SK-N-SH (cell line): ENCODE data around the gene UBR1. TPM values are rescaled to one million over a fixed set of nuclear protein-coding genes. Genes with fewer than 3 reads are reported as not detected.

Source experiments
- CTCF ChIA-PET: fragments of 300-600, 350-600 bp; formaldehyde crosslinking; extraction: SDS; loops from one replicate; lab custom pipeline; 2021; lab: Yijun Ruan, JAX
- POLR2A ChIA-PET: fragments of 350-600 bp; sonication (Branson Sonifier 250); formaldehyde crosslinking; extraction: SDS; loops from one replicate; lab custom pipeline; 2020; ENCODE audit warnings: antibody characterized with exemption, inconsistent platforms; lab: Yijun Ruan, JAX
- DNase-seq: peaks from one replicate; pipeline ENCODE4 v3.0.0; 2012
- H2AFZ ChIP-seq: fragments of 200-600 bp; sonication (generic); 2 replicates; pipeline ENCODE4 v1.8.1; 2016; ENCODE audit warnings: antibody characterized with exemption, mild to moderate bottlenecking, low read depth
- H3F3A ChIP-seq: fragments of 200-600 bp; sonication (generic); replicated peaks from 2 replicates; pipeline ENCODE3; 2016; ENCODE audit warnings: antibody characterized with exemption, mild to moderate bottlenecking; ENCODE audit not compliant: insufficient read depth
- H3K27ac ChIP-seq, 2 experiments: fragments of 200-500 bp in 1 of 2; fragments of 200-600 bp in 1 of 2; sonication (Bioruptor generic) in 1 of 2; sonication (generic), shearing (Covaris generic) in 1 of 2; 2 replicates each; pipeline versions ENCODE4 v1.5.1 to v1.6.1; 2014 to 2016; ENCODE audit warnings: low read depth in 2 of 2, inconsistent platforms in 1 of 2, low read length in 1 of 2, mild to moderate bottlenecking in 1 of 2, mixed read lengths in 1 of 2
- H3K27me3 ChIP-seq: fragments of 200-600 bp; sonication (generic), shearing (Covaris generic); 2 replicates; pipeline ENCODE4 v1.6.1; 2016; ENCODE audit warnings: mixed run types; ENCODE audit not compliant: insufficient read depth
- H3K36me3 ChIP-seq, 2 experiments: fragments of 200-500 bp in 1 of 2; fragments of 200-600 bp in 1 of 2; sonication (Bioruptor generic) in 1 of 2; sonication (generic) in 1 of 2; replicated peaks in 1 of 2; 2 replicates each; pipeline versions ENCODE3 to v1.5.1; 2014 to 2016; ENCODE audit warnings: low read length in 1 of 2, mild to moderate bottlenecking in 1 of 2; ENCODE audit not compliant: insufficient read depth in 2 of 2, control insufficient read depth in 1 of 2
- H3K4me1 ChIP-seq, 2 experiments: fragments of 200-500 bp in 1 of 2; fragments of 200-600 bp in 1 of 2; sonication (Bioruptor generic) in 1 of 2; sonication (generic), shearing (Covaris generic) in 1 of 2; 2 replicates each; pipeline versions ENCODE4 v1.5.1 to v1.6.1; 2014 to 2016; ENCODE audit warnings: low read depth in 1 of 2, low read length in 1 of 2, mixed run types in 1 of 2; ENCODE audit not compliant: insufficient read depth in 2 of 2, control insufficient read depth in 1 of 2
- H3K4me2 ChIP-seq: fragments of 200-600 bp; sonication (generic), shearing (Covaris generic); 2 replicates; pipeline ENCODE4 v1.6.1; 2017; ENCODE audit warnings: mixed run types
- H3K4me3 ChIP-seq, 2 experiments: fragments of 200-500 bp in 1 of 2; fragments of 200-600 bp in 1 of 2; sonication (Bioruptor generic) in 1 of 2; sonication (generic), shearing (Covaris generic) in 1 of 2; 2 replicates each; pipeline versions ENCODE4 v1.5.1 to v1.8.1; 2014 to 2016; ENCODE audit warnings: low read depth in 2 of 2, inconsistent platforms in 1 of 2, low read length in 1 of 2, mild to moderate bottlenecking in 1 of 2, mixed read lengths in 1 of 2, moderate library complexity in 1 of 2
- H3K79me2 ChIP-seq: fragments of 200-600 bp; sonication (generic); 2 replicates; pipeline ENCODE4 v1.8.1; 2017; ENCODE audit warnings: mild to moderate bottlenecking; ENCODE audit not compliant: insufficient read depth
- H3K9ac ChIP-seq: fragments of 200-600 bp; sonication (generic); 2 replicates; pipeline ENCODE4 v1.6.1; 2017; ENCODE audit warnings: mixed run types
- H3K9me2 ChIP-seq: fragments of 200-600 bp; sonication (generic); 2 replicates; pipeline ENCODE4 v1.6.1; 2017; ENCODE audit warnings: mixed run types
- H3K9me3 ChIP-seq: fragments of 200-600 bp; sonication (generic); 2 replicates; pipeline ENCODE4 v1.6.1; 2017; ENCODE audit warnings: mixed run types, mild to moderate bottlenecking, moderate library complexity
- H4K20me1 ChIP-seq: fragments of 200-600 bp; sonication (generic); 2 replicates; pipeline ENCODE4 v1.6.1; 2017; ENCODE audit warnings: mild to moderate bottlenecking, mixed run types; ENCODE audit not compliant: insufficient read depth
- CHD2 ChIP-seq: fragments of 150-350 bp; IDR thresholded peaks from 2 replicates; pipeline ENCODE4 v1.6.1; 2018; ENCODE audit warnings: low read length; ENCODE audit not compliant: partially characterized antibody
- CTCF ChIP-seq: fragments of 200-600 bp; sonication (generic); IDR thresholded peaks from 2 replicates; pipeline ENCODE4 v1.6.1; 2017; ENCODE audit warnings: antibody characterized with exemption, mild to moderate bottlenecking, moderate library complexity
- ELF1 ChIP-seq: IDR thresholded peaks from 2 replicates; pipeline ENCODE4 v1.4.0; 2012
- EP300 ChIP-seq, 2 experiments: IDR thresholded peaks; 2 replicates each; pipeline versions ENCODE4 v1.4.0 to v1.6.1; 2012; ENCODE audit warnings: borderline replicate concordance in 1 of 2, low read depth in 1 of 2, low read length in 1 of 2
- GABPA ChIP-seq: IDR thresholded peaks from 2 replicates; pipeline ENCODE4 v1.4.0; 2012; ENCODE audit warnings: low read depth, mild to moderate bottlenecking
- GATA2 ChIP-seq: sonication (generic); formaldehyde crosslinking; IDR thresholded peaks from 2 replicates; pipeline ENCODE4 v1.5.0; 2020; ENCODE audit warnings: mild to moderate bottlenecking, missing genetic modification reagents
- IRF3 ChIP-seq: fragments of 150-350 bp; IDR thresholded peaks from 2 replicates; pipeline ENCODE4 v1.6.1; 2016; ENCODE audit warnings: mild to moderate bottlenecking, low read depth, low read length
- JUND ChIP-seq: IDR thresholded peaks from 2 replicates; pipeline ENCODE4 v1.4.0; 2012
- MAX ChIP-seq: IDR thresholded peaks from 2 replicates; pipeline ENCODE4 v1.4.0; 2012; ENCODE audit warnings: low read depth
- MEF2A ChIP-seq: IDR thresholded peaks from 2 replicates; pipeline ENCODE4 v1.4.0; 2012; ENCODE audit warnings: low read depth, borderline replicate concordance
- MXI1 ChIP-seq: IDR thresholded peaks from 2 replicates; pipeline ENCODE4 v1.6.1; 2012; ENCODE audit warnings: mild to moderate bottlenecking, low read depth, low read length, improper control_type of control experiment
- NFIC ChIP-seq: IDR thresholded peaks from 2 replicates; pipeline ENCODE4 v1.4.0; 2012; ENCODE audit warnings: borderline replicate concordance
- PBX3 ChIP-seq: IDR thresholded peaks from 2 replicates; pipeline ENCODE4; 2012
- POLR2AphosphoS5 ChIP-seq: IDR thresholded peaks from 2 replicates; pipeline ENCODE4 v1.6.1; 2012; ENCODE audit warnings: low read depth, low read length
- RAD21 ChIP-seq: IDR thresholded peaks from 2 replicates; pipeline ENCODE4 v1.6.1; 2012; ENCODE audit warnings: mild to moderate bottlenecking, low read length
- RCOR1 ChIP-seq: fragments of 150-350 bp; IDR thresholded peaks from 2 replicates; pipeline ENCODE4 v1.6.1; 2017; ENCODE audit warnings: antibody characterized with exemption, low read length
- TAF1 ChIP-seq: IDR thresholded peaks from 2 replicates; pipeline ENCODE4 v1.6.1; 2012; ENCODE audit warnings: low read depth, mild to moderate bottlenecking, low read length, moderate library complexity, borderline replicate concordance
- TEAD4 ChIP-seq: IDR thresholded peaks from 2 replicates; pipeline ENCODE4 v1.4.0; 2012; ENCODE audit warnings: mild to moderate bottlenecking, borderline replicate concordance; ENCODE audit not compliant: insufficient read depth
- USF2 ChIP-seq: fragments of 150-350 bp; IDR thresholded peaks from 2 replicates; pipeline ENCODE4 v1.6.1; 2017; ENCODE audit warnings: antibody characterized with exemption, low read length, low read depth, borderline replicate concordance
- WGBS: methylation state at CpG from one replicate; pipeline ENCODE4 v1.1.6; 2017; ENCODE audit warnings: low lambda C conversion rate; 5-methylcytosine and 5-hydroxymethylcytosine counted together
- polyA plus RNA-seq, 3 experiments: library from polyadenylated mRNA; depleted of rRNA; stranded (reverse); fragments of >200 nt; gene quantifications; 2 replicates each; pipeline ENCODE4 v1.2.3, GENCODE V29; 2012

Gene UBR1
- polyA plus RNA-seq, 1 of the 3 experiments (the other 2 are of a cell fraction) = 3.7 TPM

GRCh38 chr15:43132830-43133429 is 27.1 kb upstream of the UBR1 start:
- Histone ChIP-seq H3K9me3 (no peaks in the 10 kb centered on the region), H3K27ac (peak overlapping the region; percentile 12 to 71; a peak in 2 of 4 replicates), H3K4me2 (peak overlapping the region; percentile 93)
- POLR2A ChIA-PET = no interaction called here
- TF ChIP-seq TEAD4 (no peak), EP300 (IDR thresholded peaks at IDR 0.05; ENCODE audit: borderline replicate concordance in 1 of 2, low read depth in 1 of 2, low read length in 1 of 2) (no peak), RCOR1 (no peak), POLR2AphosphoS5 (no peak), MAX (no peak), NFIC (no peak), PBX3 (no peak), RAD21 (no peak), ELF1 (no peak), GATA2 (no peak), MXI1 (no peak), CTCF (no peak), MEF2A (no peak), JUND (no peak), USF2 (no peak), GABPA (no peak), CHD2 (no peak), TAF1 (no peak), IRF3 (no peak)
- TF ChIP-seq, all 33 proteins: peak for 0
- Histone ChIP-seq H3K9me2 (no peaks in the 10 kb centered on the region), H4K20me1 (no peaks in the 10 kb centered on the region), H3K36me3 (peaks cover 6 to 15% of the 10 kb centered on the region in 2 experiments), H3K9ac (peak overlapping the region; percentile 77), H3K79me2 (no peaks in the 10 kb centered on the region), H2AFZ (peak overlapping the region; percentile 99), H3K4me3 (peak overlapping the region; percentile 78 to 94), H3F3A (no peaks in the 10 kb centered on the region), H3K27me3 (no peaks in the 10 kb centered on the region), H3K4me1 (peaks cover 0 to 3% of the 10 kb centered on the region in 2 experiments; a peak in 2 of 4 replicates)
- WGBS = 18% methylated on average over 20 of the region's 20 CpGs
- CTCF ChIA-PET = interaction anchor here (1.2 to 1.3 kb wide), 2 partner anchors 9 to 11 kb away, joined by 4 to 5 read pairs; no protein-coding TSS in a partner anchor
- peak; percentile 21 for DNase-seq
